Measurements from ENCODE around the gene GALNTL6. TPM values are rescaled to one million over a fixed set of nuclear protein-coding genes. Genes with fewer than 3 reads are reported as not detected.

GALNTL6 gene
- polyA plus RNA-seq, 1 experiment: not detected

GRCh38 chr4:172124656-172125308 lies 311.6 kb downstream of the GALNTL6 start:
- no peak for DNase-seq (ENCODE audit: low read depth, low spot score)

GRCh38 chr4:172125443-172125842 lies 312.2 kb downstream of the GALNTL6 start:
- no peak for DNase-seq (ENCODE audit: low read depth, low spot score)
- ChIA-PET CTCF (no interaction called here), POLR2A (no interaction called here)
- no peaks in the 10 kb centered on the region for H3K27me3 ChIP-seq (ENCODE audit: control insufficient read depth, insufficient read depth, low read length)
- H3K4me3 ChIP-seq (ENCODE audit: low read depth, low read length): no peak overlapping the region
- no peak overlapping the region for H3K27ac ChIP-seq (ENCODE audit: low read depth, low read length)
- TF ChIP-seq CTCF (IDR thresholded peaks at IDR 0.05; ENCODE audit: low read depth, low read length): no peak
- no peaks in the 10 kb centered on the region for H3K9me3 ChIP-seq (ENCODE audit: control insufficient read depth, insufficient read depth, low read length)

More at GRCh38 chr4:172124656-172125308, 311.6 kb downstream of the GALNTL6 start:
- ChIA-PET POLR2A (no interaction called here), CTCF (no interaction called here)
- H3K27ac ChIP-seq (ENCODE audit: low read depth, low read length): no peak overlapping the region
- no peak for TF ChIP-seq CTCF (IDR thresholded peaks at IDR 0.05; ENCODE audit: low read depth, low read length)
- H3K9me3 ChIP-seq (ENCODE audit: control insufficient read depth, insufficient read depth, low read length): no peaks in the 10 kb centered on the region
- H3K4me3 ChIP-seq (ENCODE audit: low read depth, low read length): no peak overlapping the region
- H3K27me3 ChIP-seq (ENCODE audit: control insufficient read depth, insufficient read depth, low read length): no peaks in the 10 kb centered on the region

GRCh38 chr4:172127168-172127567 lies 314.0 kb downstream of the GALNTL6 start:
- no peak overlapping the region for H3K27ac ChIP-seq (ENCODE audit: low read depth, low read length)
- CTCF ChIA-PET: no interaction called here
- no peaks in the 10 kb centered on the region for H3K27me3 ChIP-seq (ENCODE audit: control insufficient read depth, insufficient read depth, low read length)
- DNase-seq (ENCODE audit: low read depth, low spot score): no peak
- H3K4me3 ChIP-seq (ENCODE audit: low read depth, low read length): no peak overlapping the region
- H3K9me3 ChIP-seq (ENCODE audit: control insufficient read depth, insufficient read depth, low read length): no peaks in the 10 kb centered on the region
- no peak for TF ChIP-seq CTCF (IDR thresholded peaks at IDR 0.05; ENCODE audit: low read depth, low read length)
- POLR2A ChIA-PET: no interaction called here

- POLR2A ChIA-PET: no interaction called here
- H3K27ac ChIP-seq (ENCODE audit: low read depth, low read length): no peak overlapping the region
- H3K9me3 ChIP-seq (ENCODE audit: control insufficient read depth, insufficient read depth, low read length): no peaks in the 10 kb centered on the region
- H3K4me3 ChIP-seq (ENCODE audit: low read depth, low read length): no peak overlapping the region
- no peak for TF ChIP-seq CTCF (IDR thresholded peaks at IDR 0.05; ENCODE audit: low read depth, low read length)
- no peaks in the 10 kb centered on the region for H3K27me3 ChIP-seq (ENCODE audit: control insufficient read depth, insufficient read depth, low read length)
- DNase-seq (ENCODE audit: low read depth, low spot score): no peak
- CTCF ChIA-PET: no interaction called here
These were observed 316.4 kb downstream of the GALNTL6 start for GRCh38 chr4:172129593-172129992.

DNA sequence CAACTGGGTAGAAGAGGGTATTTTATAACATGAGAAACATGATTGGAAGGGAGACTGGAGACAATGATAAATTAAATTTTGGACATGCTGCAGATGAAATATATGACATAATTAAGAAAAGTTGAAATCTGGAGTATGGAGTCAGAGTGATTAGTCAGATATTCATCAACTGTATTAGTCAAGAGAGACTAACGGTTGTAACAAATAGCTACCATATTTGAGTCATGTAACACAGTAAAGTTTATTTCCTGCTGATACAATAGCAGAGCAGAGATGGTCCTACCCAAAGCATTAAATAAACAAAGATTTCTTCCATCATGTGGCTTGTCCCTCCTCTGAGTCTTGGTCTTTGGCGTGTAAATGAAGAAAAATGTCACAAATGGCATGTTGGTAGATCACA lies 321.3 kb downstream of the GALNTL6 start:
- no peak for TF ChIP-seq CTCF (IDR thresholded peaks at IDR 0.05; ENCODE audit: low read depth, low read length)
- CTCF ChIA-PET: no interaction called here
- DNase-seq (ENCODE audit: low read depth, low spot score): no peak
- Histone ChIP-seq H3K9me3 (ENCODE audit: control insufficient read depth, insufficient read depth, low read length) (no peaks in the 10 kb centered on the region), H3K27me3 (ENCODE audit: control insufficient read depth, insufficient read depth, low read length) (no peaks in the 10 kb centered on the region), H3K27ac (ENCODE audit: low read depth, low read length) (no peak overlapping the region), H3K4me3 (ENCODE audit: low read depth, low read length) (no peak overlapping the region)
- POLR2A ChIA-PET: no interaction called here
